Neural cell (in vitro differentiated cells): ENCODE results near the gene CFDP1. TPM values are rescaled to one million over a fixed set of nuclear protein-coding genes. Genes with fewer than 3 reads are reported as not detected.

Experiments
- H2AFZ ChIP-seq: fragments of 200-600, 300-800 bp; sonication (generic), shearing (Covaris generic); 2 replicates; pipeline ENCODE4 v1.6.0; 2014; ENCODE audit warnings: low read depth, mild to moderate bottlenecking, antibody characterized with exemption, low read length, moderate library complexity
- H3F3A ChIP-seq: fragments of 200-600 bp; shearing (Covaris generic); 2 replicates; pipeline ENCODE4 v1.6.1; 2016; ENCODE audit warnings: mild to moderate bottlenecking, moderate library complexity, mixed read lengths, antibody characterized with exemption, low read length; ENCODE audit not compliant: insufficient read depth, poor library complexity, severe bottlenecking
- H3K27ac ChIP-seq: fragments of 200-600, 300-800 bp; sonication (generic), shearing (Covaris generic); 2 replicates; pipeline ENCODE4 v1.5.1; 2014; ENCODE audit warnings: mild to moderate bottlenecking, low read length, moderate library complexity
- H3K27me3 ChIP-seq: fragments of 300-800, 200-600 bp; sonication (generic), shearing (Covaris generic); 2 replicates; pipeline ENCODE4 v1.6.0; 2014; ENCODE audit warnings: mild to moderate bottlenecking, low read depth, low read length, moderate library complexity; ENCODE audit not compliant: insufficient read depth
- H3K36me3 ChIP-seq: fragments of 300-800, 200-600 bp; sonication (generic), shearing (Covaris generic); 2 replicates; pipeline ENCODE4 v1.5.1; 2014; ENCODE audit warnings: mild to moderate bottlenecking, antibody characterized with exemption, low read length, moderate library complexity; ENCODE audit not compliant: insufficient read depth
- H3K4me2 ChIP-seq: fragments of 300-800, 200-600 bp; sonication (generic), shearing (Covaris generic); 2 replicates; pipeline ENCODE4 v1.6.0; 2014; ENCODE audit warnings: mild to moderate bottlenecking, low read length
- H3K4me3 ChIP-seq: fragments of 300-800, 200-600 bp; sonication (generic), shearing (Covaris generic); 2 replicates; pipeline ENCODE4 v1.5.1; 2014; ENCODE audit warnings: mild to moderate bottlenecking, low read length, moderate library complexity
- H3K79me2 ChIP-seq: fragments of 200-600 bp; shearing (Covaris generic); replicated peaks from 2 replicates; pipeline ENCODE4 v1.6.0; 2014; ENCODE audit warnings: mild to moderate bottlenecking, low read length, moderate library complexity; ENCODE audit not compliant: insufficient read depth
- H3K9ac ChIP-seq: fragments of 300-800, 200-600 bp; sonication (generic), shearing (Covaris generic); 2 replicates; pipeline ENCODE4 v1.6.1; 2016; ENCODE audit warnings: mild to moderate bottlenecking, low read length, mixed read lengths
- H3K9me2 ChIP-seq: fragments of 200-600 bp; shearing (Covaris generic); 2 replicates; pipeline ENCODE4 v1.6.1; 2016; ENCODE audit warnings: mild to moderate bottlenecking, low read length, mixed read lengths; ENCODE audit not compliant: insufficient read depth
- H3K9me3 ChIP-seq: fragments of 200-600, 300-800 bp; sonication (generic), shearing (Covaris generic); 2 replicates; pipeline ENCODE4 v1.6.1; 2016; ENCODE audit warnings: mild to moderate bottlenecking, mixed run types, low read length, moderate library complexity, mixed read lengths
- H4K20me1 ChIP-seq: fragments of 200-600 bp; shearing (Covaris generic); 2 replicates; pipeline ENCODE4 v1.6.1; 2016; ENCODE audit warnings: mild to moderate bottlenecking, mixed run types; ENCODE audit not compliant: insufficient read depth
- EP300 ChIP-seq: fragments of 450-650 bp; conservative IDR thresholded peaks from 2 replicates; pipeline ENCODE4 v1.6.1; 2014; ENCODE audit warnings: antibody characterized with exemption, mild to moderate bottlenecking, moderate library complexity; ENCODE audit not compliant: poor library complexity, severe bottlenecking
- EZH2 ChIP-seq: fragments of 200-600, 300-800 bp; shearing (Covaris generic), sonication (generic); IDR thresholded peaks from 2 replicates; pipeline ENCODE4 v1.6.1; 2014; ENCODE audit warnings: antibody characterized with exemption, low read length, borderline replicate concordance, mild to moderate bottlenecking; ENCODE audit not compliant: insufficient read depth, poor library complexity, severe bottlenecking
- MXI1 ChIP-seq: fragments of 450-650 bp; conservative IDR thresholded peaks from 2 replicates; pipeline ENCODE4 v1.6.1; 2014; ENCODE audit warnings: antibody characterized with exemption, mild to moderate bottlenecking; ENCODE audit not compliant: poor library complexity, severe bottlenecking
- POLR2AphosphoS5 ChIP-seq: IDR thresholded peaks from 2 replicates; pipeline ENCODE4 v1.6.1; 2012
- RAD21 ChIP-seq: fragments of 450-650 bp; conservative IDR thresholded peaks from 2 replicates; pipeline ENCODE4 v1.6.1; 2014; ENCODE audit warnings: antibody characterized with exemption, mild to moderate bottlenecking, moderate library complexity
- SMC3 ChIP-seq: fragments of 450-650 bp; conservative IDR thresholded peaks from 2 replicates; pipeline ENCODE4 v1.6.1; 2014; ENCODE audit warnings: antibody characterized with exemption, mild to moderate bottlenecking, moderate library complexity; ENCODE audit not compliant: poor library complexity
- TAF1 ChIP-seq: IDR thresholded peaks from 2 replicates; pipeline ENCODE4 v1.6.1; 2012; ENCODE audit warnings: low read depth
- polyA plus RNA-seq: library from polyadenylated mRNA; depleted of rRNA; stranded (reverse); fragments of >200 nt; gene quantifications from 2 replicates; pipeline ENCODE4 v1.2.3, GENCODE V29; 2014
- TF ChIP-seq, protein P1 (sequence below): IDR thresholded peaks from 2 replicates; pipeline ENCODE4 v1.6.1; 2012; ENCODE audit warnings: borderline replicate concordance
- TF ChIP-seq, protein P2 (sequence below): fragments of 450-650 bp; IDR thresholded peaks from 2 replicates; pipeline ENCODE4 v1.5.1; 2014; ENCODE audit warnings: antibody characterized with exemption, mild to moderate bottlenecking, moderate library complexity; ENCODE audit not compliant: poor library complexity, severe bottlenecking

The CFDP1 gene
- polyA plus RNA-seq, 1 donor from 2014 or later = 201 TPM

DNA sequence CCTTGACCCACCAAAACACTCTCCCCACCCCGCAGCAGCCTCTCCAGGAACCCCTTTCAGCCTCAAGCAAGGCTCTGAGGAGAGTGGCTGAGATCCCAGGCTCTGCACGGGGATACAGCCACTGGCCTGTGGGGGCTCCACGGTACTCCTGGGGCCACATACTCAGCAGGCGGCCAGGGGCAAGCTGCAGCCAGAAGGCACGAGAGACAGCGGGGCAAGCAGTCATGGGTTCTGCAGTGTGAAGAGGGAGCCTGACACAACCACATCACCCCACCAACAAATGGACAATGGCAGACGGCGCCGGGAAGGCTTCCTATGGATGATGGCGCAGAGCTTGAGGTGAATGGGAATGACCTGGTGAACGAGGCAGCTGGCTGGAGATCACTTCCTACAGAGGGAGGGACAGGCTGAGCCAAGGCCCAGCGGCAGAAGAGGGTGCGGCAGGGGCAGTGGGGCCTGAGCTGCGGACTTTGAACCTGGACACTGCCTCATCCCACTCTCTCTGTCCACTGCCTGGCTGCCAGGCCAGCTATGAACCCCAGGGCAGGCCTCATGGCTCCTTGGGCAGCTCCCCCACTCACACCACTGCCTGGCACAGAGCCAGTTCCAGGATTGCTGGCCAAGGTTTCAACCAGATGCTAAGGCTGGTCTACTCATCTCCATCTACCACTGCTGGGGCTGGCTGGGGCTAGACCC lies 171.1 kb downstream of the CFDP1 start:
- no peaks in the 10 kb centered on the region for H4K20me1 ChIP-seq

DNA sequence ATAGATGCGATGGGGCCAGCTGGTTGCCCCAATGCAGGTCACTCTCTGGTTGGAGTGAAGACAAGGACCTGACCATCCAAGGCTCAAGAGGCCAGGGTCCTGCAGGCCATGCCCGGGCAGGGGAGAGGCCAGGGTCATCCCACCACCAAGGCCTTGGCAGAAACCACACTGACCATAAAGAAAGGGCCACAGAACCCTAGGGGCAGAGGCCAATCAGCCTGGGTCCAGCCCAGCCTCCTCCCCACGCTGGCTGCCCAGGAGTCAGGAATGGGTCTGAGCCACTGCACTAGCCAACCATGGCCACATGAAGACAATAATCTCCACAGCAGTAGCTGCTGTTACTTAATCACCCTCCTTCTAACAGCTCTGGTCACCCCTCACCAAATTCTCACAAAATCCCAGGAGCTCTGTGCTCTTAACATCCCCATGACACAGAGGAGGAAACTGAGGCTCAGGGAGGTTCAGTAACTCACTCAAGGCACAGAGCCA lies 171.7 kb downstream of the CFDP1 start:
- Histone ChIP-seq H3K4me3 (no peak overlapping the region), H3F3A (no peaks in the 10 kb centered on the region), H3K36me3 (no peaks in the 10 kb centered on the region), H3K9me2 (no peaks in the 10 kb centered on the region), H3K27me3 (no peaks in the 10 kb centered on the region), H3K27ac (no peak overlapping the region), H2AFZ (no peak overlapping the region), H3K4me2 (no peak overlapping the region), H3K9me3 (no peaks in the 10 kb centered on the region), H3K9ac (no peak overlapping the region), H3K79me2 (peaks cover 76% of the 10 kb centered on the region), H4K20me1 (no peaks in the 10 kb centered on the region)
- TF ChIP-seq TAF1 = no peak
- no peak for TF ChIP-seq EZH2
- TF ChIP-seq, protein P1, sequence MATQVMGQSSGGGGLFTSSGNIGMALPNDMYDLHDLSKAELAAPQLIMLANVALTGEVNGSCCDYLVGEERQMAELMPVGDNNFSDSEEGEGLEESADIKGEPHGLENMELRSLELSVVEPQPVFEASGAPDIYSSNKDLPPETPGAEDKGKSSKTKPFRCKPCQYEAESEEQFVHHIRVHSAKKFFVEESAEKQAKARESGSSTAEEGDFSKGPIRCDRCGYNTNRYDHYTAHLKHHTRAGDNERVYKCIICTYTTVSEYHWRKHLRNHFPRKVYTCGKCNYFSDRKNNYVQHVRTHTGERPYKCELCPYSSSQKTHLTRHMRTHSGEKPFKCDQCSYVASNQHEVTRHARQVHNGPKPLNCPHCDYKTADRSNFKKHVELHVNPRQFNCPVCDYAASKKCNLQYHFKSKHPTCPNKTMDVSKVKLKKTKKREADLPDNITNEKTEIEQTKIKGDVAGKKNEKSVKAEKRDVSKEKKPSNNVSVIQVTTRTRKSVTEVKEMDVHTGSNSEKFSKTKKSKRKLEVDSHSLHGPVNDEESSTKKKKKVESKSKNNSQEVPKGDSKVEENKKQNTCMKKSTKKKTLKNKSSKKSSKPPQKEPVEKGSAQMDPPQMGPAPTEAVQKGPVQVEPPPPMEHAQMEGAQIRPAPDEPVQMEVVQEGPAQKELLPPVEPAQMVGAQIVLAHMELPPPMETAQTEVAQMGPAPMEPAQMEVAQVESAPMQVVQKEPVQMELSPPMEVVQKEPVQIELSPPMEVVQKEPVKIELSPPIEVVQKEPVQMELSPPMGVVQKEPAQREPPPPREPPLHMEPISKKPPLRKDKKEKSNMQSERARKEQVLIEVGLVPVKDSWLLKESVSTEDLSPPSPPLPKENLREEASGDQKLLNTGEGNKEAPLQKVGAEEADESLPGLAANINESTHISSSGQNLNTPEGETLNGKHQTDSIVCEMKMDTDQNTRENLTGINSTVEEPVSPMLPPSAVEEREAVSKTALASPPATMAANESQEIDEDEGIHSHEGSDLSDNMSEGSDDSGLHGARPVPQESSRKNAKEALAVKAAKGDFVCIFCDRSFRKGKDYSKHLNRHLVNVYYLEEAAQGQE = no peak
- no peak for TF ChIP-seq POLR2AphosphoS5
- no peak for TF ChIP-seq SMC3
- no peak for TF ChIP-seq MXI1
- TF ChIP-seq RAD21 = no peak
- no peak for TF ChIP-seq EP300
- TF ChIP-seq, protein P2, sequence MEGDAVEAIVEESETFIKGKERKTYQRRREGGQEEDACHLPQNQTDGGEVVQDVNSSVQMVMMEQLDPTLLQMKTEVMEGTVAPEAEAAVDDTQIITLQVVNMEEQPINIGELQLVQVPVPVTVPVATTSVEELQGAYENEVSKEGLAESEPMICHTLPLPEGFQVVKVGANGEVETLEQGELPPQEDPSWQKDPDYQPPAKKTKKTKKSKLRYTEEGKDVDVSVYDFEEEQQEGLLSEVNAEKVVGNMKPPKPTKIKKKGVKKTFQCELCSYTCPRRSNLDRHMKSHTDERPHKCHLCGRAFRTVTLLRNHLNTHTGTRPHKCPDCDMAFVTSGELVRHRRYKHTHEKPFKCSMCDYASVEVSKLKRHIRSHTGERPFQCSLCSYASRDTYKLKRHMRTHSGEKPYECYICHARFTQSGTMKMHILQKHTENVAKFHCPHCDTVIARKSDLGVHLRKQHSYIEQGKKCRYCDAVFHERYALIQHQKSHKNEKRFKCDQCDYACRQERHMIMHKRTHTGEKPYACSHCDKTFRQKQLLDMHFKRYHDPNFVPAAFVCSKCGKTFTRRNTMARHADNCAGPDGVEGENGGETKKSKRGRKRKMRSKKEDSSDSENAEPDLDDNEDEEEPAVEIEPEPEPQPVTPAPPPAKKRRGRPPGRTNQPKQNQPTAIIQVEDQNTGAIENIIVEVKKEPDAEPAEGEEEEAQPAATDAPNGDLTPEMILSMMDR = no peak

More for the DNA sequence above, 171.1 kb downstream of the CFDP1 start:
- no peaks in the 10 kb centered on the region for H3K36me3 ChIP-seq
- no peak overlapping the region for H2AFZ ChIP-seq
- TF ChIP-seq, protein P2 = no peak
- TF ChIP-seq SMC3 = no peak
- no peak for TF ChIP-seq MXI1
- TF ChIP-seq RAD21 = no peak
- no peak for TF ChIP-seq TAF1
- no peak for TF ChIP-seq POLR2AphosphoS5
- TF ChIP-seq EP300 = no peak
- TF ChIP-seq, protein P1 = no peak
- TF ChIP-seq EZH2 = no peak
- H3K79me2 ChIP-seq = peaks cover 75% of the 10 kb centered on the region
- no peaks in the 10 kb centered on the region for H3K27me3 ChIP-seq
- H3F3A ChIP-seq = no peaks in the 10 kb centered on the region
- no peaks in the 10 kb centered on the region for H3K9me2 ChIP-seq
- no peak overlapping the region for H3K27ac ChIP-seq
- H3K4me3 ChIP-seq = no peak overlapping the region
- no peaks in the 10 kb centered on the region for H3K9me3 ChIP-seq
- no peak overlapping the region for H3K9ac ChIP-seq
- no peak overlapping the region for H3K4me2 ChIP-seq
